Activated CD4-positive, alpha-beta T cell treated with anti-CD3 and anti-CD28 coated beads, Interleukin-2, amount 50 U/mL, for 24 hours (primary cell): ENCODE results near the gene ITGA11.
"Not testable (repeated sequence)": the region's sequence is repeated elsewhere in the genome, so short reads cannot be mapped to it uniquely, and the experiment has no call there.

Experiments used
- DNase-seq, 2 donors: peaks; one replicate each; pipeline ENCODE4 v3.0.0-alpha.2; 2020; ENCODE audit warnings: low read depth in 1 of 2, low spot score in 1 of 2

Gene ITGA11

DNA sequence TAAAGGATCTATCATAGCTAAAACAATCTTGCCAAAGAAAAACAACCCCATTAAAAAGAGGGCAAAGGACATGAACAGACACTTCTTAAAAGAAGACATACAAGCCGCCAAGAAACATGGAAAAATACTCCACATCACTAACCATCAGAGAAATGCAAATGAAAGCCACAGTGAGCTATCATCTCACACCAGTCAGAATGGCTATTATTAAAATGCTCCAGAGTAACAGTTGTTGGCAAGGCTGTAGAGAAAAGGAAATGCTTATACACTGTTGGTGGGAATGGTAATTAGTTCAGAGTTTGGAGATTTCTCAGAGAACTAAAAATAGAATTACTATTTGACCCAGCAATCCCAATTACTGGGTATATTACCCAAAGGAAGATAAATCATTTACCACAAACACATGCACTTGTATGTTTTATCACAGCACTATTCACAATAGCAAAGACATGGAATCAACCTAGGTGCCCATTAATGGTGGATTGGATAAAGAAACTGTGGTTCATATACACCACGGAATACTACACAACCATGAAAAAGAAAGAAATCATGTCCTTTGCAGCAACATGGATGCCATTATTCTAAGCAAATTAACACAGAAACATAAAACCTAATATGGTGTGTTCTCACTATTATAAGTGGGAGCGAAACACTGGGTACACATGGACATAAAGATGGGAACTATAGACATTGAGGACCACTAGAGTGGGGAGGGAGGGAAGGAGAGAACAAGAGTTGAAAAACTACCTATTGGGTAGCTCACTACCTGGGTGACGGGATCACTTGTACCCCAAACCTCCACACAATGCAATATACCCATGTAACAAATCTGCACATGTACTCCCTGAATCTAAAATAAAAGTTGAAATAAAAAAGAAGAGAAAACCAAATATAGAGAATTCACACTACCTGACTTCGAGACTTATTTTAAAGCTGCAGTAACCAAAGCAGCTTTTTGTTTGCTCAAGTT, 32.6 kb downstream of the ITGA11 start:
- no peak for DNase-seq

DNA sequence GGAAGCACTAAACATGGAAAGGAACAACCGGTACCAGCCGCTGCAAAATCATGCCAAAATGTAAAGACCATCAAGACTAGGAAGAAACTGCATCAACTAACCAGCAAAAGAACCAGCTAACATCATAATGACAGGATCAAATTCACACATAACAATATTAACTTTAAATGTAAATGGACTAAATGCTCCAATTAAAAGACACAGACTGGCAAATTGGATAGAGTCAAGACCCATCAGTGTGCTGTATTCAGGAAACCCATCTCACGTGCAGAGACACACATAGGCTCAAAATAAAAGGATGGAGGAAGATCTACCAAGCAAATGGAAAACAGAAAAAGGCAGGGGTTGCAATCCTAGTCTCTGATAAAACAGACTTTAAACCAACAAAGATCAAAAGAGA, 34.0 kb downstream of the ITGA11 start:
- not testable (repeated sequence) for DNase-seq

DNA sequence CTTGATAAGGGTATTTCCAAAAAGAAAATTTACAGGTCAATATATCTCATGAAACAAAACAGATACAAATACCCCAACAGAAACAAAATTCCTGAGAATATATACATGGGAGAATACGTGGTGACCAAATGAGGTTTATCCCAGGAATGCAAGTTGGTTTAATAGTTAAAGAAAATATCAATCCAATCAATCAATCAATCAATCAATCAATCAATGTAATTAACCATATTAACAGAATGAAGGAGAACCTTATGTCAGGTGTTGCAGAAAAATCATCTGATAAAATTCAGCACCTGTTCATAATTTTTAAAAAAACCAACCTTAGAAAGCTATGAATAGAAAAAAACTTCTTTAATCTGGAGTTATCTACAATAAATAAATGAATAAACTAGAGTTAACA, 35.9 kb downstream of the ITGA11 start:
- DNase-seq: no peak

DNA sequence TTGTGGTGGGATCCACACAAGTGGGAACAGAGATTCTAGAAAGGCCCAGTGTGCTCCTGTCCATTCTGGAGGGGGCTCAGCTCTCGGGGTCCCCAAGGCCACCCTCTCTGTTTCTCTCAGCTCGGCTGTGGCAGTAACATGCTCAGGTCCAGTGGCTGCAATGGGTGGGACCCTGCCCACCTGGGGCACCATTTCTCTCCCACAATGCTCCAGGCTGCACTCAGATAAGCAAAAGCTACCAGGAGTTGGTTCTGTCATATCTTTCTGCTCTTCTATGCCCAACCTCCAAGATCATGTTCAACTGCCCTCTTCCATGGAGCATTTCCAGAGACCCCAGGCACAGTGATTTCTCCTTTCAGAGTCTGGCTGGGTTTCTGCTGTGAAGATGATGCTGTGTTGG, 40.8 kb downstream of the ITGA11 start:
- DNase-seq: no peak

DNA sequence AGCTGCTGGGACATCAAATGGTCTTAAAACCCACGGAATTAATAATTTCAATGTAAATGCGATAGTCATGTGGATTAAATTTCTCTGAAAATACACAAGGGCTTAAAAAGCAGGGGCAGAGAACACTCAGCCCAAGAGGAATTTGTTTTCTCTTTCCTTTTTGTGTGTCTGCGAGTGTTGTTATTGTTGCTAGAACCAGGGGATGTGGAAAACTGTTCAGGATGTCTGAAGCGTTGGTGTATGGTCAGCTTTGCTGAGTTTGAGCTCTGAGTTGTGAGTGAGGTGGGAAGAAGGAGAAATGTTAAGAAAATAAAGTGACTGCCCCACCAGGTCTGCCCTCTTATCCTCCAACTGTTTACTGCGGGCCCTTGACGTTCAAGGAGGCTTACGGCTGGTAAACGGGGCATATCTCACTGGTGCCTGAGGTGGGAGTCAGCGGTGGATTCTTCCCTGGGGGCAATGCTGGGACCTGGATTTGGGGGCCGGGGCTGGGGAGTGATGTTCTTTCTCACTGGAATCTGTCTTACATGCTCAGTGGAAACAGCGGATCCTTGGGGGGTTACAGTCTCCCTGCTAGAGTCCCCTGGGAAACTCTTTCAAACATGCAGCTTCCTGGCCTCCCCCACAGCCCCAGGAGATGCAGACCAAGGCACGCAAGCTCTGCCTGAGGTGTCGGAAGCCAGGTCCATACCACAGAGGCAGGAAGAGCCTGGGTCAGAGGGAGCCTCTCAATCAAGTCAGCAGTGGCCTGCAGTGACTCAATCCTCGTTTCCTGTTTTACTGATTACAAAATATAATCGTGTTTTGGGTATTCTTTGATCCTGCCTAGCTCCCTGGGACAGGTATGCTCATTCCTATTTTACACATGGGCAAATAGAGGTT, 41.8 kb downstream of the ITGA11 start:
- DNase-seq: no peak

DNA sequence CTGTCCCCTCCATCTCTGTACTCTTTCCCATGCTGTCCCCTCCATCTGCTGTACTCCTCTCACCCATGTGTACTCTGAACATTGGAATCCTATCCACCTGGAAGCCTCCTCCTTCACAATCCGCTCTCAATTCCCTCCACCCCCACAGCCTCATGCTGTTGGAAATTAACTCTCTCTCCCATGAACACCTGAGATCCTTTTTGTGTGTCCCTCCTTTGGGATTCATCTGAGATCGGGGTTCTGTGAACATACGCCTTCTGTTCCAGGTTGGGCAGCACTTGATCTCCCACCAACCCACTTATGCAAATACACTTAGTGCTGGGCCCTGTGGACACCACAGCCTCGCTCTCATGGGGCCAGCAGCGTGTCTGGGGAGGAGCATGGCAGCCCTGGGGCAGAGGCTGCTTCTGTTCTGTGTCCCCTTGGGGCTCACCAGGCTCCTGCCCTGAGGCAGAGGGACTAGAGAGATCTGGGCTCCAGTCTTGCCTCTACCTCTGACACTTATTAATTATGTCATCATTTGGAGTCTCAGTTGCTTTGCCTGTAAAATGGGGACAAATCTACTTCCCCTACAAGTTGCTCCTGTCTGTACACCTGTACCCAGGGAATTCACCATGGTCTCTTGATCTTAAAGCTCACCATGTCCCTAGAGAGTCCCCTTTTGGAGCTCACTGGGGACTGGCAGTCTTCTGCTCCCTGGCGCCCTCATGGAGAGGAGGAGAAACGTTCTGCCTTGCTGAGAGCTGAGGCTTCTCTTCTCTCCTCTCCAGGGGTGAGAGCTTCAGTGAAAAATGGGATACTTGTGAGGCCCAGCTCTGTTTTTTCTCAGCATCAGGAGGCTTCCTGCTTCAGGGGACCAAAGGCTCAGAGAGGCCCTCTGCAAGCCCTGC, 42.7 kb downstream of the ITGA11 start:
- DNase-seq: no peak

DNA sequence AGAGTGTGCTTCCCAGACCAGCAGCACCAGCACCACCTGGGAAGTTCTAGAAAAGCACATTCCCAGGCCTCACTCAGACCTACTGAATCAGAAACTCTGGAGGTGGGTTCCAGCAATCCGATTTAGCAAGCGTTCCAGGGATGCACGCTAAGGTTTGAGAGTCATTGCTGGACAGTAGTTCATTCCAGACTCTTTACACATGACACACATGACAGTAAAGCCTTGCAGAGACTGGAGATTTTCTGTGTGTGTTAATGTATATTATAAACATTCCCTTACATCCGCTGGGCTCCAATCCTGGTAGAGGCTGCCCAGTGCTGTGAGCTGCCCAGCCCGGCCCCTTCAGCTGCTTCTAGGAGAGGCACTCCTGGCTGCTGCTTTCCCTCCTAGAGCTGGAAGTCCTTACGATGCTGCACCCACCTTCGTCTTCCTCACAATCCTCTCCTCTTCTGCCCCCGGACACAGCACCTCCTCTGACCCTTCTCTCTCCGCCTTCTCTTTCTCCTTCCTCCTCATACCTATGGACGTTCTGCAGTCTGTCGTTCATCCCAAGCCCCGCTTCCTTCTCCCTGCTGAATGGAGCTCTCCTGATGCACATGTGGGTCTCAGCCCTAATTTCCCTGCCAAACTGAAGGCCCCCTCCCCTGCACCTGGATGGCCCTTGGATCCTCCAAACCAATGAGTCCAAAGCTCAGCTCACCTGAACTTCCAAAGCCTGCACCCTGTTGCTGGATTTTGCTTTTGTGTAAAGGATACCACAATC, 44.4 kb downstream of the ITGA11 start:
- DNase-seq: no peak

DNA sequence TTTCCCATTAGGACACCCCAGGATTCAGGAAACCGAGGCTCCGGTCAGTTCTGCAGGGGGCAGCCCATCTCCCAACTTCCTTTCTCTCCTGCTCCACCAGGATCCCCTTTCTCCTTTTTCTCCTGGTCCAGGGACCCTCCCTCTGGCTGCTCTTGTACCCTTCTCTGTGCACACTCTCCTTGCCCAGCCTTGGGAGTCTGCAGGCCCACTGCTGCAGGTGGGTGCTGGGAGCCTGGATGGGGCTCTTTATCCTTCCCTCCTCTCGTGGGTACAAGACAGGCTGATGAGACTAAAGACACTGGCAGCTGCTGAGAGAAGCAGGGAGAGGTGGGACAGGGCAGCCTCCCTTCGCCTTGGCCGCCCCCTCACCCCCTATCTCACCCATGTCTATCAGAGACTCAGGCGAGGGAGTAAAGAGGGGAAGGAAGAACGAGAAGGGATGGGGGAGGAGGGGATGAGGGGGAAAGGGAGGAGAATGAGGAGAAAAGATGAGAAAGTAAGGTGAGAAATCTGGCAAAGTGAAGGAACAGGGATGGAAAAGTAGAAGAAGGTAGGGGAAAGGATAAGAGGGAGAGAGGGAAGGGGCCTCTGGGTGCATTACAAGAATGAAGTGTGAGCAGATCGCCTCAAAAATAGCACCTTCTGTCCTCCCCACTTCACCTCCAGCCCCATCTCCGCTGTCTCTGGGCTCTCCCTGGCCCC, 45.2 kb downstream of the ITGA11 start:
- no peak for DNase-seq

DNA sequence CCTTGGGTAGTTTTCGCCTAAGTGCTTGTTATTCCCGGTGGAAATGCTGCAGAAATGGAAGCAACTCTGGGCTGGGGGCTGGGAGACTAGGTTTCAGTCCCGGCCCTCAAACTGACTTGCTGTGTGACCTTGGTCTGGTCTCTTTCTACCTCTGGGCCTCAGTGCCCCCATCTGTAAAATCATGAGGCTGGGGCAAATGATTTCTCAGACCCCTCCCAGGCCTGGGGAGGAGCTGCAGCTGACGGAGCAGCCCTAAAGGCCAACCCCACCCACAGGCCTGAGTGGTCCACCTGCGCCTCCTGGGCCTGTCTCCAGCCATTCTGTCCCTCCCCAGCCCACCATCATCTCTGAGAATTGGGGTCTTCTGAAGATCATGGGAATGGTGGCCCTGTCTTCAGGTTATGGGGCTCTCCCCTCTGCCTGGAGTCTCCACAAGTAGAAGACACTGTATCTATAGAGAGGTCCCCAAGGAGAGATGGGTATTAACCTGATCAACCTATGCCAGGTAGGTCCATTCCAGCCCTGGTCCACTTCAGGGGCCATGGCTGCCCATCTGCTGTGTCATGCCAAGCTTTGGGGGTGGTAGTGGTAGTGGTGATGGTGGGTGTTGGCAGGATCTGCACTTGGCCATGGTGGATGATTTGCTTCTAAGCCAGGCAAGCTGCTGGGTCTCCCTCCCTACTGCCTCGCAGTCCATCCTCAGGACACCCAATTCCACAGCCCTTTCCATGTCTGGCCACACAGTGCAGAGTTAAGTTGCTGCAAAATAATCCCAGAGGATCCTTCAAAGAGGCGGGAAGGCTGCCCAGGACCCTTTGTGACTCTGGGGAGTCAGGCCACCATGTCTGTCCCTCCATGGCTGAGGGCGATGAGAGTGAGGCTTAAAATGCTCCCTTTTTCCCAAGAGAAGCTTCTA, 46.0 kb downstream of the ITGA11 start:
- no peak for DNase-seq

DNA sequence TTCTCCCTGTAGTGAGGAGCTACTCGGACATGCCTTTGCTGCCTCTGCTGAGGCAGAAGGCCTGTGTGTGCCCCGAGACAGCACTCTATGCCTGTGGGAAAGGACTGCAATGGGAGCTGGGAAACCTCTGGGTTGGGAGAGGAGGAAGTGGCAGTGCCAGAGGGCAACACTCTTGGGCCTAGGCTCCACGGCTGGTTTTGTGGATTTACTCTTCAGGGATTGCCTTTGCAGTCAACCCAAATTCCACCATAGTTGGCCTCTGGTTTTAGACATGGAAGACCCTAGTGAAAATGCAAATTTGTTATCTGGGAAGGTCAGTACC, 46.8 kb downstream of the ITGA11 start:
- DNase-seq: no peak

DNA sequence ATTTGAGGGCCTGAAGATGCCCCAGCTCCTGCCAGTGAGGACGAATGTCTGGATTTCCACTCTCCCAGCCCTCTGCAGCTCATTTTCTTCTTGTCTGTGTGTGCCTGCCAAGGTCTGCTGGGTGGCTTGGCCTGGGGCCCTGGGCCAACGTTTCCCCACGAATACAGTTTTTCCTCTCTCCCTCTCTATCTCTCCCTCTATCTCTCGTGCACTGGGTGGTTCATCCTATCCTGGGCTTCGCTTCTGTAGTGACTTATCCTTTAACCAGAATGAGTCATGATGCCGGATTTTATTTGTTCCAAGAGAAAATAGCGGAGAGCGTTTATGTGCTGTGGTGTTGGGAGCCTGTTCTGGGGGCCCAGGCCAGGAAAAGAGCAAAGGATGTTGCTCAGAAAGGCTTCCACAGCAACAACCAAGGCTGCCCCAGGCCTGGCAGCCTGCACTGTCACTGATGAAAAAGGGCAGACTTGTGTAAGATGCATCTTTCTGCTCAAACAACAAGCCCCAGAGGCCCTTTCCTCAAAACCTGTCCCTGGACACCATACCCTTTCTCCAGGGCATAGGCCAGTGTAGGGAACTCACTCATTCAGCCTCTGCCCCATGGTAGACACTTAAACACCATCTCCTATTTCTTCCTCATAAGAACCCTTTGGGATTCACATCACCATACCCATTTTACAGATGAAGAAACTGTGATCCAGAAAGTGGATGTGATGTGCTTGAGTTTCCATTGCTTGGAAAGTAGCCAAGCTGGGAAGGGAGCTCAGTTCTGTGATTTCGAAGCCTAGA, 47.3 kb downstream of the ITGA11 start:
- DNase-seq: no peak

DNA sequence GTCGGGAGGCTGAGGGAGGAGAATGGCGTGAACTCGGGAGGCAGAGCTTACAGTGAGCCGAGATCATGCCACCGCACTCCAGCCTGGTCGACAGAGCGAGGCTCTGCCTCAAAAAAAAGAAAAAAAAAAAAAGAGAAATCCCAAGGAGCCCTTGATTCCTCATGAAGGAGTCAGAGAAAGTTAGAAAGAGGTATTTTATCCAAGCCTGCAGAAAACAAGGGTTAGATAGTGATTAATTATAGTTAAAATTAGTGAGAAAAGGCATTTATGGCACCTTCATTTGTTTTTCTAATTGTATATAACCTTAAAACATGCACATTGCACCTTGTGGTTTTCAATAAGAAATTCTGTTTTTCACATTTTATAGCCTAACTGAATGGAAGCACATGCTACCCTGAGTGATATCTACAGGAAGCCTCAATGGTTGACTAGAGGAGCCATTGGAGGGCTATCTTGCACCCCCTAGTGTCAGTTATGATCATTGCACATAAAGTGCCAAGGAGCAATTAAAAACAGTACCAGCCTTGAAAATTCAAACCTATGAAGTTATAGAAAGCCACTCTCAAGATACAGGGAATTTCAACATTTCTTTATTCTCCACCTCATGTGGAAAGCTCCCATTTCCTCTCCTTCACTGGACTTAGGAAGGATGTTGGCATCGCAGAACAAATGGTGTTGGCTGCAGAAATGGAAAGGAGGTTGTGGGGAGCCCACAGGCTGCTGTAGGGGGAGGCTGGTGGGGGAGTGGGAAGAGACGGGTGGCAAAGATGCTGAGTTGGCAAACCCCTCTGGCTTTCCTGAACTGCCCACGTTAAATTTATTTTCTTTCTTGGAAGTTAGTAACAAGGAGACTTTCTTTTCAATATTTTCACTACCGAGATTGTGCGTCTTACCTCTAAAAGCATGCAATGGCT, 48.5 kb downstream of the ITGA11 start:
- DNase-seq: peak in 1 of 2 donors; percentile 43

DNA sequence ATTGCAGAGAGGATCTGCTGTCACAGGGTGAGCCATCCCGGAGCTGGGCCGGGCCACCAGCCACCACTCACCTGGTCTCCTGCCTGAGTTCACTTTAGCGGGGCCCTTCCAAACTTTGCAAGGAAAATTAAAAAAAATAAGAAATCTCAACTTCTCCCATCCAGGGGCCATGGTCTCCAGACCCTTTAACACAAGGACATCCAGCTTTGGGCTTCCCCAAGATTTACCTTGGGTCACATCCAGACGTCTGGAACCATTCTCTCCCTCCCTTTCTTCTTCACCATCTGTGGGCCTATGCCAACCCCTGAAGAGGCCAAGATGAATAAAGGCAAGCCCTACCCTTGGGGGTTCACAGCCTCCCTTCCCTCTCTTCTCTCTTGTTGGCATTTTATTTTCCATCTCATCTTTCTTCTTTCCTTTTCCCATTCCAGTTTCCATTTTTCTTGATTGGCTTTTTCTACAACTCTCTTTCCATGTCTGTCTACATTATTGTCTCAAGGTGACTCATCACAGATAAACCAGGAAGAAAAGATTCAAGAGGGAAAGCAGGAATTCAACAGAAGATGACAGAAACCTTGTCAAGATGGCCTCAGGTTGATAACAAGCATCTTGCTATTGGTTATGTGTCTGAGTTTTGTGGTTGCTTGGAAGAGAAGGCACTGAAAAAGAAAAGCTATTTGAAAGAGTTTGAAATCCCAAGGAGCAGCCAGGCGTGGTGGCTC, 49.5 kb downstream of the ITGA11 start:
- no peak for DNase-seq

DNA sequence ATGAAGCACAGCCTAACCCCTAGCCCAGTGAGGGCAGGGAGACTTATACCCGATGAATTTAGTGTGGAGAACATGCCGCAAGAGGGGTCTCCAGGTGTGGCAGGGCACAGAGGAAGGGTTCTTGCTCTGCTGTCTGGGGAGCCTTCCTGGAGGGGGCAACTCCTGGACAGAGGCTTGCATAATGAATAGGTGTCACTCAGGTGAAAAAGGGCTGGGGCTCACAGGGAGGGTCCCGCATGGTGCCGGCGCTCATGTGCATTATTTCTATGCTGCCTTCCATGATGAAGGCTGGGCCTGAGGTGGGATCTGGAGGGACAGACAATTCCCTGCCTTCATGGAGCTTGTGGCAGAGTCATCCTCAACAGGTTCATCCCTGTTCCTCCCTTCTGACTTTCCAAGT, 51.5 kb downstream of the ITGA11 start:
- no peak for DNase-seq

DNA sequence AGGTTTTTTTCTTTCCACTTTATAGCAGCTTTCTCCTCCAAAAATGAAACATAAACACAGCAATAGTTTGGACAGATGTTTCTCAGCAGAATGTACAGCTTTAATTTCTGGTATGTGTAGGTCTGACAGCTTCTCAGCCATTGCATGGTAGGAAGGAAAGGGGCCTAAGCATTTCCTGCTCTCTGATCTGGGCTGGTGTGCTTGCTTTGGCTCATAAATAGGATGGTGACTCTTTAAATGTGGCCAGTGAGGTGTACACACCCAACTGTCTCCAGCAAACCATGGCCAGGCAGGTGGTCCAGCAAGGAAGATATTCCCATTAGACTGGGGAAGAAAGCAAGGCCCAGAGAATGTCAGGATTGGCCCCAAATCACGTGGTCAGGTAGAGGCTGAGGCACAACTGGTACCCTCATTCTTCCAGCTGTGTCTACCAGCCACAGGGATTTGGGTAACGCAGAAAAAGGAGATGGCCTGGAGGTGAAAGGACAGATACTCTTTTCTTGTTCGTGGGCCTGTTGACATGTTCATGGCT, 52.1 kb downstream of the ITGA11 start:
- no peak for DNase-seq
